HepG2 (cell line): ENCODE results near the gene P3H3. TPM values are rescaled to one million over a fixed set of nuclear protein-coding genes. Genes with fewer than 3 reads are reported as not detected.

Source experiments
- CCAR2 ChIP-seq: fragments of 200-400 bp; formaldehyde crosslinking; optimal IDR thresholded peaks from 2 replicates; pipeline ENCODE3; 2018; ENCODE audit warnings: low read depth, mild to moderate bottlenecking, low read length, moderate library complexity
- CENPX ChIP-seq: sonication (generic); formaldehyde crosslinking; IDR thresholded peaks from 2 replicates; pipeline ENCODE4 v1.9.0; 2021; ENCODE audit warnings: mild to moderate bottlenecking, missing genetic modification reagents, moderate library complexity
- IKZF4 ChIP-seq: sonication (generic); formaldehyde crosslinking; IDR thresholded peaks from 2 replicates; pipeline ENCODE4 v1.5.1; 2020; ENCODE audit warnings: borderline replicate concordance, mild to moderate bottlenecking, low read depth, missing genetic modification reagents; ENCODE audit errors: not compliant biosample characterization
- JUN ChIP-seq: sonication (generic); formaldehyde crosslinking; IDR thresholded peaks from 2 replicates; pipeline ENCODE4 v1.4.0; 2020; ENCODE audit warnings: mild to moderate bottlenecking, missing genetic modification reagents
- NFKB2 ChIP-seq: sonication (generic); formaldehyde crosslinking; IDR thresholded peaks from 2 replicates; pipeline ENCODE4 v1.4.0; 2020; ENCODE audit warnings: missing genetic modification reagents, borderline replicate concordance
- ONECUT2 ChIP-seq: sonication (generic); formaldehyde crosslinking; IDR thresholded peaks from 2 replicates; pipeline ENCODE4 v1.4.0; 2020; ENCODE audit warnings: missing genetic modification reagents
- PHB2 ChIP-seq: fragments of 450-650 bp; IDR thresholded peaks from 2 replicates; pipeline ENCODE4 v1.6.1; 2018; ENCODE audit not compliant: partially characterized antibody
- PHF20 ChIP-seq: sonication (generic); formaldehyde crosslinking; IDR thresholded peaks from 2 replicates; pipeline ENCODE4 v1.5.0; 2020; ENCODE audit warnings: mild to moderate bottlenecking, missing genetic modification reagents
- RFXANK ChIP-seq: IDR thresholded peaks from 2 replicates; pipeline ENCODE4 v1.6.1; 2016
- ZFP62 ChIP-seq: sonication (generic); formaldehyde crosslinking; IDR thresholded peaks from 2 replicates; pipeline ENCODE4 v1.4.0; 2020; ENCODE audit warnings: missing genetic modification reagents
- ZNF20 ChIP-seq: sonication (generic); formaldehyde crosslinking; IDR thresholded peaks from 2 replicates; pipeline ENCODE4 v1.4.0; 2020; ENCODE audit warnings: mild to moderate bottlenecking, moderate library complexity, missing genetic modification reagents
- ZNF446 ChIP-seq: sonication (generic); formaldehyde crosslinking; IDR thresholded peaks from 2 replicates; pipeline ENCODE4 v1.5.0; 2020; ENCODE audit warnings: mild to moderate bottlenecking, missing genetic modification reagents
- ZNF558 ChIP-seq: sonication (generic); formaldehyde crosslinking; IDR thresholded peaks from 2 replicates; pipeline ENCODE4 v1.9.0; 2022; ENCODE audit warnings: mild to moderate bottlenecking, missing genetic modification reagents, borderline replicate concordance
- ZSCAN31 ChIP-seq: sonication (generic); formaldehyde crosslinking; IDR thresholded peaks from 2 replicates; pipeline ENCODE4 v1.5.0; 2020; ENCODE audit warnings: low read depth, mild to moderate bottlenecking, missing genetic modification reagents
- polyA plus RNA-seq, 8 experiments: library from polyadenylated mRNA; depleted of rRNA in 3 of 8; stranded (reverse) in 7 of 8; unstranded in 1 of 8; fragments of >200 nt; fragmentation: Illumina TruSeq in 4 of 8; extraction: Trizol in 4 of 8; gene quantifications; 2 replicates each; pipeline versions ENCODE4 v1.2.1 to v1.2.3, GENCODE V29; 2011 to 2016; ENCODE audit warnings: low read depth in 4 of 8, missing spikeins in 1 of 8, mixed read lengths in 1 of 8; ENCODE audit not compliant: insufficient read depth in 1 of 8
- total RNA-seq, 5 experiments: library from RNA; depleted of rRNA; stranded (reverse); fragments of >200 nt; fragmentation: Illumina TruSeq; extraction: Trizol; gene quantifications; 2 replicates each; pipeline ENCODE4 v1.2.3, GENCODE V29; 2016; ENCODE audit warnings: low read depth in 1 of 5
- TF ChIP-seq, protein P1 (sequence below): sonication (generic); formaldehyde crosslinking; IDR thresholded peaks from 2 replicates; pipeline ENCODE4 v1.4.0; 2020; ENCODE audit warnings: mild to moderate bottlenecking, missing genetic modification reagents, borderline replicate concordance
- TF ChIP-seq, protein P2 (sequence below): sonication (generic); formaldehyde crosslinking; IDR thresholded peaks from 2 replicates; pipeline ENCODE4 v1.5.0; 2020; ENCODE audit warnings: missing genetic modification reagents
- TF ChIP-seq, protein P3 (sequence below): sonication (generic); formaldehyde crosslinking; IDR thresholded peaks from 2 replicates; pipeline ENCODE4 v1.4.0; 2020; ENCODE audit warnings: missing genetic modification reagents, mild to moderate bottlenecking, borderline replicate concordance
- TF ChIP-seq, protein P4 (sequence below): sonication (generic); formaldehyde crosslinking; IDR thresholded peaks from 2 replicates; pipeline ENCODE4 v1.4.0; 2020; ENCODE audit warnings: missing genetic modification reagents, borderline replicate concordance
- TF ChIP-seq, protein P5 (sequence below): sonication (generic); formaldehyde crosslinking; IDR thresholded peaks from 2 replicates; pipeline ENCODE4 v1.4.0; 2020; ENCODE audit warnings: missing genetic modification reagents; ENCODE audit errors: not compliant biosample characterization
- TF ChIP-seq, protein P6 (sequence below): sonication (generic); formaldehyde crosslinking; IDR thresholded peaks from 2 replicates; pipeline ENCODE4 v1.5.0; 2020; ENCODE audit warnings: missing genetic modification reagents

P3H3 gene
- total and polyA plus RNA-seq, 2 of the 13 experiments (the other 11 are each of a cell fraction or from before 2014, with no cell fraction given): 20.1 to 20.5 TPM

DNA sequence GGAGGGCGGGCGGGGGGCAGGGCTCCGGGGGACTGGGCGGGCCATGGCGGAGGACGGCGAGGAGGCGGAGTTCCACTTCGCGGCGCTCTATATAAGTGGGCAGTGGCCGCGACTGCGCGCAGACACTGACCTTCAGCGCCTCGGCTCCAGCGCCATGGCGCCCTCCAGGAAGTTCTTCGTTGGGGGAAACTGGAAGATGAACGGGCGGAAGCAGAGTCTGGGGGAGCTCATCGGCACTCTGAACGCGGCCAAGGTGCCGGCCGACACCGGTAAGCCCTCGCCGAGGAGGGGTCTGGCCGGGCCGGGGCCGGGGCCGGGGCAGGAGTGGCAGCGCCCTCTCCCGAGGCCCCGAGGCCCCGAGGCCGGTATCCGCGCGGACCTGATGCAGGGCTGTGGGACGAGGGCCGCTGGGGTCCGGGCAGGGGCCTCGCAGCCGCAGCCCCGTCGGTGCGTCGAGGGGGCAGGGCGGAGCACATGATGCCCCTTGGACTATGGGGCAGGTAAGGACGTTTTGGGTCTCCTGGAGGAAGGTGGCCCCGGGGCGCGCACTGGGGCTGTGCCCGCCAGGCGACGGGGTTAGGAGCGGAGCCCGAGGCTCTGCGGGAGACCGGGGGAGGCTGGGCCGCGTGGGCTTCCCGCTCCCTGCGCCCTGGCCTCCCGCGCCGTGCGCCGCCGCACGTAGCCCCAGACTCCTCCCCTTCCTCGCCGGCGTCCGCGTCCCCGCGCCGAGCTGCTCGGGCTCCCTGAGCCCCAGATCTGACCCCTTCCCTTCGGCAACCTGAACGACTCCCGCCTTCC lies 39.4 kb downstream of the P3H3 start, which contains the start of gene TPI1 (continued):
- TF ChIP-seq, protein P1, sequence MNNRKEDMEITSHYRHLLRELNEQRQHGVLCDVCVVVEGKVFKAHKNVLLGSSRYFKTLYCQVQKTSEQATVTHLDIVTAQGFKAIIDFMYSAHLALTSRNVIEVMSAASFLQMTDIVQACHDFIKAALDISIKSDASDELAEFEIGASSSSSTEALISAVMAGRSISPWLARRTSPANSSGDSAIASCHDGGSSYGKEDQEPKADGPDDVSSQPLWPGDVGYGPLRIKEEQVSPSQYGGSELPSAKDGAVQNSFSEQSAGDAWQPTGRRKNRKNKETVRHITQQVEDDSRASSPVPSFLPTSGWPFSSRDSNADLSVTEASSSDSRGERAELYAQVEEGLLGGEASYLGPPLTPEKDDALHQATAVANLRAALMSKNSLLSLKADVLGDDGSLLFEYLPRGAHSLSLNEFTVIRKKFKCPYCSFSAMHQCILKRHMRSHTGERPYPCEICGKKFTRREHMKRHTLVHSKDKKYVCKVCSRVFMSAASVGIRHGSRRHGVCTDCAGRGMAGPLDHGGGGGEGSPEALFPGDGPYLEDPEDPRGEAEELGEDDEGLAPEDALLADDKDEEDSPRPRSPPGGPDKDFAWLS: no peak
- TF ChIP-seq ZNF446 (CRISPR knock-in tag): peak; percentile 60; the same call in 1 of the 2 replicates
- TF ChIP-seq CENPX: no peak
- TF ChIP-seq ZNF558 (CRISPR knock-in tag): no peak; the same call in 1 of the 2 replicates
- TF ChIP-seq NFKB2 (CRISPR knock-in tag): no peak
- TF ChIP-seq, protein P2, sequence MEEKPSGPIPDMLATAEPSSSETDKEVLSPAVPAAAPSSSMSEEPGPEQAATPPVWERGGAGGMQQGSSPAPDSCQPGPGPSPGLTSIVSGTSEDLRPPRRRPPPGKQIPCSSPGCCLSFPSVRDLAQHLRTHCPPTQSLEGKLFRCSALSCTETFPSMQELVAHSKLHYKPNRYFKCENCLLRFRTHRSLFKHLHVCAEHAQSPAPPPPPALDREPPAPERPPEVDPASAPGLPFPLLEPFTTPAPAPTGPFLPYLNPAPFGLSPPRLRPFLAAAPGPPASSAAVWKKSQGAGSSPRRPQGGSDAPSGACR (CRISPR knock-in tag): no peak
- peak; percentile 76; the same call in 1 of the 2 replicates for TF ChIP-seq RFXANK (CRISPR knock-in tag)
- TF ChIP-seq, protein P3, sequence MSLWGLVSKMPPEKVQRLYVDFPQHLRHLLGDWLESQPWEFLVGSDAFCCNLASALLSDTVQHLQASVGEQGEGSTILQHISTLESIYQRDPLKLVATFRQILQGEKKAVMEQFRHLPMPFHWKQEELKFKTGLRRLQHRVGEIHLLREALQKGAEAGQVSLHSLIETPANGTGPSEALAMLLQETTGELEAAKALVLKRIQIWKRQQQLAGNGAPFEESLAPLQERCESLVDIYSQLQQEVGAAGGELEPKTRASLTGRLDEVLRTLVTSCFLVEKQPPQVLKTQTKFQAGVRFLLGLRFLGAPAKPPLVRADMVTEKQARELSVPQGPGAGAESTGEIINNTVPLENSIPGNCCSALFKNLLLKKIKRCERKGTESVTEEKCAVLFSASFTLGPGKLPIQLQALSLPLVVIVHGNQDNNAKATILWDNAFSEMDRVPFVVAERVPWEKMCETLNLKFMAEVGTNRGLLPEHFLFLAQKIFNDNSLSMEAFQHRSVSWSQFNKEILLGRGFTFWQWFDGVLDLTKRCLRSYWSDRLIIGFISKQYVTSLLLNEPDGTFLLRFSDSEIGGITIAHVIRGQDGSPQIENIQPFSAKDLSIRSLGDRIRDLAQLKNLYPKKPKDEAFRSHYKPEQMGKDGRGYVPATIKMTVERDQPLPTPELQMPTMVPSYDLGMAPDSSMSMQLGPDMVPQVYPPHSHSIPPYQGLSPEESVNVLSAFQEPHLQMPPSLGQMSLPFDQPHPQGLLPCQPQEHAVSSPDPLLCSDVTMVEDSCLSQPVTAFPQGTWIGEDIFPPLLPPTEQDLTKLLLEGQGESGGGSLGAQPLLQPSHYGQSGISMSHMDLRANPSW (CRISPR knock-in tag): no peak
- TF ChIP-seq, protein P4, sequence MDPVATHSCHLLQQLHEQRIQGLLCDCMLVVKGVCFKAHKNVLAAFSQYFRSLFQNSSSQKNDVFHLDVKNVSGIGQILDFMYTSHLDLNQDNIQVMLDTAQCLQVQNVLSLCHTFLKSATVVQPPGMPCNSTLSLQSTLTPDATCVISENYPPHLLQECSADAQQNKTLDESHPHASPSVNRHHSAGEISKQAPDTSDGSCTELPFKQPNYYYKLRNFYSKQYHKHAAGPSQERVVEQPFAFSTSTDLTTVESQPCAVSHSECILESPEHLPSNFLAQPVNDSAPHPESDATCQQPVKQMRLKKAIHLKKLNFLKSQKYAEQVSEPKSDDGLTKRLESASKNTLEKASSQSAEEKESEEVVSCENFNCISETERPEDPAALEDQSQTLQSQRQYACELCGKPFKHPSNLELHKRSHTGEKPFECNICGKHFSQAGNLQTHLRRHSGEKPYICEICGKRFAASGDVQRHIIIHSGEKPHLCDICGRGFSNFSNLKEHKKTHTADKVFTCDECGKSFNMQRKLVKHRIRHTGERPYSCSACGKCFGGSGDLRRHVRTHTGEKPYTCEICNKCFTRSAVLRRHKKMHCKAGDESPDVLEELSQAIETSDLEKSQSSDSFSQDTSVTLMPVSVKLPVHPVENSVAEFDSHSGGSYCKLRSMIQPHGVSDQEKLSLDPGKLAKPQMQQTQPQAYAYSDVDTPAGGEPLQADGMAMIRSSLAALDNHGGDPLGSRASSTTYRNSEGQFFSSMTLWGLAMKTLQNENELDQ (CRISPR knock-in tag): no peak
- TF ChIP-seq, protein P5, sequence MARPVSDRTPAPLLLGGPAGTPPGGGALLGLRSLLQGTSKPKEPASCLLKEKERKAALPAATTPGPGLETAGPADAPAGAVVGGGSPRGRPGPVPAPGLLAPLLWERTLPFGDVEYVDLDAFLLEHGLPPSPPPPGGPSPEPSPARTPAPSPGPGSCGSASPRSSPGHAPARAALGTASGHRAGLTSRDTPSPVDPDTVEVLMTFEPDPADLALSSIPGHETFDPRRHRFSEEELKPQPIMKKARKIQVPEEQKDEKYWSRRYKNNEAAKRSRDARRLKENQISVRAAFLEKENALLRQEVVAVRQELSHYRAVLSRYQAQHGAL: no peak
- TF ChIP-seq ZFP62 (CRISPR knock-in tag): no peak
- TF ChIP-seq PHF20 (CRISPR knock-in tag): no peak; the same call in 1 of the 2 replicates
- TF ChIP-seq IKZF4: no peak
- TF ChIP-seq CCAR2: no peak
- TF ChIP-seq PHB2: no peak
- TF ChIP-seq ZSCAN31 (CRISPR knock-in tag): no peak; the same call in 1 of the 2 replicates
- no peak for TF ChIP-seq ONECUT2
- TF ChIP-seq ZNF20 (CRISPR knock-in tag): no peak
- TF ChIP-seq JUN (CRISPR knock-in tag): no peak
- TF ChIP-seq, protein P6, sequence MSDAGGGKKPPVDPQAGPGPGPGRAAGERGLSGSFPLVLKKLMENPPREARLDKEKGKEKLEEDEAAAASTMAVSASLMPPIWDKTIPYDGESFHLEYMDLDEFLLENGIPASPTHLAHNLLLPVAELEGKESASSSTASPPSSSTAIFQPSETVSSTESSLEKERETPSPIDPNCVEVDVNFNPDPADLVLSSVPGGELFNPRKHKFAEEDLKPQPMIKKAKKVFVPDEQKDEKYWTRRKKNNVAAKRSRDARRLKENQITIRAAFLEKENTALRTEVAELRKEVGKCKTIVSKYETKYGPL (CRISPR knock-in tag): 0 out of 2 replicates have a peak, but pooled peaks have one; percentile 62
